ENCODE results near the gene UPB1.
A peak's percentile ranks its signal among the peaks of the same experiment; 100 is the strongest.
"Not testable (repeated sequence)": the region's sequence is repeated elsewhere in the genome, so short reads cannot be mapped to it uniquely, and the experiment has no call there.

UPB1 gene

GRCh38 chr22:24482575-24482974 lies 12.6 kb upstream of the UPB1 start:
- DNase-seq (ENCODE audit: low read depth) = no peak

- DNase-seq (ENCODE audit: low read depth) = no peak
Measured at GRCh38 chr22:24482998-24483397, 12.1 kb upstream of the UPB1 start.

GRCh38 chr22:24483976-24484545 lies 11.1 kb upstream of the UPB1 start:
- no peak for DNase-seq (ENCODE audit: low read depth)

- no peak for DNase-seq (ENCODE audit: low read depth)
Measured at GRCh38 chr22:24485170-24485569, 10.0 kb upstream of the UPB1 start.

- DNase-seq (ENCODE audit: low read depth) = no peak
Measured at GRCh38 chr22:24485608-24486007, 9.5 kb upstream of the UPB1 start.

- peak; percentile 9 for DNase-seq (ENCODE audit: low read depth)
Measured at GRCh38 chr22:24486501-24486921, 8.6 kb upstream of the UPB1 start.

- DNase-seq (ENCODE audit: low read depth) = no peak
Measured at GRCh38 chr22:24489011-24489410, 6.1 kb upstream of the UPB1 start.

GRCh38 chr22:24489434-24489833 lies 5.7 kb upstream of the UPB1 start:
- not testable (repeated sequence) for DNase-seq (ENCODE audit: low read depth)

GRCh38 chr22:24492391-24492790 lies 2.7 kb upstream of the UPB1 start:
- DNase-seq (ENCODE audit: low read depth) = no peak

- DNase-seq (ENCODE audit: low read depth) = no peak
Measured at GRCh38 chr22:24494167-24494527, 985 bp upstream of the UPB1 start.

GRCh38 chr22:24495365-24495675 lies 188 bp downstream of the UPB1 start:
- DNase-seq (ENCODE audit: low read depth) = no peak

- DNase-seq (ENCODE audit: low read depth) = no peak
Measured at GRCh38 chr22:24496234-24496633, 1.1 kb downstream of the UPB1 start.

- no peak for DNase-seq (ENCODE audit: low read depth)
Measured at GRCh38 chr22:24496661-24497060, 1.5 kb downstream of the UPB1 start.

- no peak for DNase-seq (ENCODE audit: low read depth)
Measured at GRCh38 chr22:24497841-24498258, 2.7 kb downstream of the UPB1 start.

- DNase-seq (ENCODE audit: low read depth) = no peak
Measured at GRCh38 chr22:24498824-24499223, 3.7 kb downstream of the UPB1 start.

- no peak for DNase-seq (ENCODE audit: low read depth)
Measured at GRCh38 chr22:24499706-24500276, 4.7 kb downstream of the UPB1 start.

- no peak for DNase-seq (ENCODE audit: low read depth)
Measured at GRCh38 chr22:24500277-24500820, 5.2 kb downstream of the UPB1 start.

- no peak for DNase-seq (ENCODE audit: low read depth)
Measured at GRCh38 chr22:24501301-24502005, 6.3 kb downstream of the UPB1 start.

- no peak for DNase-seq (ENCODE audit: low read depth)
Measured at GRCh38 chr22:24502034-24502433, 6.9 kb downstream of the UPB1 start.

- DNase-seq (ENCODE audit: low read depth) = no peak
Measured at GRCh38 chr22:24502541-24502940, 7.4 kb downstream of the UPB1 start.

GRCh38 chr22:24503137-24503842 lies 8.2 kb downstream of the UPB1 start:
- peak; percentile 57 for DNase-seq (ENCODE audit: low read depth)

GRCh38 chr22:24503843-24504338 lies 8.8 kb downstream of the UPB1 start:
- no peak for DNase-seq (ENCODE audit: low read depth)

GRCh38 chr22:24504540-24504939 lies 9.4 kb downstream of the UPB1 start:
- no peak for DNase-seq (ENCODE audit: low read depth)
